Renal cortex interstitium (tissue), 15 donors: ENCODE measurements around the gene EVI5L. TPM values are rescaled to one million over a fixed set of nuclear protein-coding genes. Genes with fewer than 3 reads are reported as not detected.
"Not testable (repeated sequence)": the region's sequence is repeated elsewhere in the genome, so short reads cannot be mapped to it uniquely, and the experiment has no call there.

Source experiments
- DNase-seq, 11 donors: peaks; one replicate each; pipeline ENCODE4 v3.0.0-alpha.2; 2013; ENCODE audit warnings: low read depth in 9 of 11, low spot score in 4 of 11; ENCODE audit errors: extremely low read depth in 1 of 11
- long read RNA-seq, 16 experiments: transcript quantifications; one replicate each; lab custom pipeline, GENCODE V29; 2026
- polyA plus RNA-seq, 3 donors: library from polyadenylated mRNA; unstranded; fragments of 120-200 nt; gene quantifications; one replicate each; pipeline ENCODE4 v1.2.1, GENCODE V29; 2013; ENCODE audit not compliant: insufficient read length in 3 of 3

Gene EVI5L
- 10 to 100 TPM; 14.2 to 18.7 (median 14.9) TPM for polyA plus RNA-seq
- long read RNA-seq, donor 1, partial matches to known transcripts = 17 of 24 reads
- long read RNA-seq, donor 1, other reads (novel, unspliced or antisense) = 7 of 24 reads
- long read RNA-seq, donor 2, partial matches to known transcripts = 0 of 1 reads
- long read RNA-seq, donor 2, other reads (novel, unspliced or antisense) = 0 of 1 reads
- long read RNA-seq, donor 3, partial matches to known transcripts = 221 of 251 reads
- long read RNA-seq, donor 3, other reads (novel, unspliced or antisense) = 27 of 251 reads
- long read RNA-seq, donor 4, partial matches to known transcripts = 69 of 69 reads
- long read RNA-seq, donor 4, other reads (novel, unspliced or antisense) = 0 of 69 reads
- long read RNA-seq, donor 5 = 0 reads
- long read RNA-seq, donor 6, partial matches to known transcripts = 157 of 157 reads
- long read RNA-seq, donor 6, other reads (novel, unspliced or antisense) = 0 of 157 reads
- long read RNA-seq, donor 7, partial matches to known transcripts = 20 of 56 reads
- long read RNA-seq, donor 7, other reads (novel, unspliced or antisense) = 35 of 56 reads
- long read RNA-seq, donor 8 = 0 reads
- long read RNA-seq, donor 9, partial matches to known transcripts = 109 of 111 reads
- long read RNA-seq, donor 9, other reads (novel, unspliced or antisense) = 0 of 111 reads
- long read RNA-seq, donor 10, partial matches to known transcripts = 72 of 76 reads
- long read RNA-seq, donor 10, other reads (novel, unspliced or antisense) = 0 of 76 reads
- long read RNA-seq, donor 11, partial matches to known transcripts = 109 of 109 reads
- long read RNA-seq, donor 11, other reads (novel, unspliced or antisense) = 0 of 109 reads
- long read RNA-seq, donor 12, partial matches to known transcripts = 0 of 1 reads
- long read RNA-seq, donor 12, other reads (novel, unspliced or antisense) = 0 of 1 reads
- long read RNA-seq, donor 13 = 0 reads
- long read RNA-seq, donor 14, partial matches to known transcripts = 211 of 211 reads
- long read RNA-seq, donor 14, other reads (novel, unspliced or antisense) = 0 of 211 reads
- long read RNA-seq, donor 15 = 0 reads
- long read RNA-seq, donor 16, transcript EVI5L-201 (19 exons, 3,855 nt) = major isoform, 5 of 39 reads
- long read RNA-seq, donor 16, partial matches to known transcripts = 34 of 39 reads
- long read RNA-seq, donor 16, other reads (novel, unspliced or antisense) = 0 of 39 reads

DNA sequence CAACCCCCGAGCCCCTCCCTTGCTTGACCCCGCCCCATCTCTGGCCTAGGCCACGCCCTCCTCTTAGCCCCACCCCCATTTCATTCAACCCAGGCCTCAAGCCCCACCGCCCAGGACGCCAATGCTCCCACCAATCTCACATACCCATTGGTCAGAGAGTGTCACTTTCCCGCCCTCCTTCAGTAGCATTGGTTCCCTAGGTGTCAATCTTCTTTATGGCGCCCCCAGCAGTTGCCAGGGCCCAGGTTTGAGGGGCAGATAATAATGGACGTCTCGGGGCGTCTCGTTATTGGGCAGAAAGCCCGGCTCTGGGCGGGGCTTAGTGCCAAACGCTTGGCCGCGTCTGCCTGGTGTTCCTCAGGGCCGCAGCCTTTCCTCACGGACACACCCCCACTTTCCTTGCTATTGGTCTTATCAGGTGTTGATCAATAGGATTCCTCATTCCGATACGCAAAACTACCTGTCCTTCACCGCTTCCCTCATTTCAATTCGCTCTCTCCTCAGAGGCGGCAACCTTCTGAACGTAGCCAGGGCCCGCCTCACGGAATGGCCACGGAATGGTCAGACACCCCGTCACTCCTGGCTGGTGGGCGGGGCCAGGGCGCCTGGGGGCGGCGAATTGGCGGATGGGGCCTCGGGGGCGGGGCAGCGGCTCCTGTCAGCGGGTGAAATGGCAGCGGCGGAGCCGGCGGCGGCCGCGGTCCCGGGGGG, at the start of gene EVI5L:
EVI5L (plus strand) TSS at position 658 of the 711 bp plus-strand sequence. CDS start 16,325 bp downstream, outside the sequence.
- peak; percentile 98 to 100 (median 99) for DNase-seq

DNA sequence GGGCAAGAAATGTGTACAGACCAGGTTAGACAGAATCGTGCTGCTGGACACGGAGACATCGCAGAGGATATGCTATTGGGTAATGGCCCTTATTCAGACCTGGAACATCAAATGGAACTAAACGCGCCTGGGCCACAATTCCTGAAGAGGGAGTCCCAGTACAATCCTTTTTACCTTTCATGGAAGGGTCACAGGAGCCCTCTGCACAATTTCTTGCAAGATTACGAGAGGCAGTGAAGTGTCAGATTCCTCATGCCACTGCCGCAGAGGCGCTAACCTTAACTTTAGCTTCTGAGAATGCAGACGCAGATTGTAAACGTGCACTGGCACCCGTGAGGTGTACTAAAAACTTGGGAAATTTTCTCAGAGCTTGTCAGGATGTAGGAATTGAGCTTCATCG, 48.9 kb upstream of the EVI5L start:
- no peak for DNase-seq

DNA sequence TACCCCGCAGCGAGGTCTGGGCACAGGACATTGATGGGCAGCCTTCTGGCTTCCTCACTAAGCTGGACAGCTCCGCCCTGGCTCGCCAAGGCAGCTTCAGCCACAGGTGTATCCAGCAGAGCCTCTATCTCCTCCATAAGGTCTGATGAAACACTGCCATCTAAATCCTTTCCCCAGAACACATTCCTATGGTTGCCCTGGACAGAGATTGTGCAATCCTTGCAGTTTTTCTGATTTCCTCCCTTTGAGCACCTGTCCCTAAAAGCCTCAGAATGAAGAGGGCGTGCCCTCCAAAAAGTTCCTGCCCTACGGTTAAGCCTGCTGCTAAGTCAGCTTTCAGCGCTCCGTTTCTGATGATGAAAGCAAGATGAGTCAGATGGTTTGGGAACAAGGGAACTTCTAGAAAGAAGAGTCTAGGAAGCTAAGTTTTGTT, 46.0 kb upstream of the EVI5L start:
- no peak for DNase-seq

DNA sequence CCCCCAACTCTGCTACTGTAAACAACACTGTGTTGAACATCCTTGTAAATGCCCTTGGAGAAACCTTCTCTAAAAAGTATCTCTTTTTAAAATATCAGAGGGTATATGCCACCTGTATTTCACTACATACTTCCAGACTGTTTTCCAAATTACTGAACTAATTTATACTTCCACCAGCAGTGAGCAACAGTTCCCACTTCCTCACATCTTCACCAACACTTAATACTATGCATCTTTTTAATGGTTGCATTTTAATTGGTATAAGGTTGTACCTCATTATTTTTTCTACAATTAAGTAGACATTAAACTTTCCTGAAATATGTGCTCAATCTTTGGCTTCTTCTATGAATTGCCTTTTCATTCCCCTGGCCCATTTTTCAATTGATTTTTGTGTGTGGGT, 45.2 kb upstream of the EVI5L start:
- no peak for DNase-seq

DNA sequence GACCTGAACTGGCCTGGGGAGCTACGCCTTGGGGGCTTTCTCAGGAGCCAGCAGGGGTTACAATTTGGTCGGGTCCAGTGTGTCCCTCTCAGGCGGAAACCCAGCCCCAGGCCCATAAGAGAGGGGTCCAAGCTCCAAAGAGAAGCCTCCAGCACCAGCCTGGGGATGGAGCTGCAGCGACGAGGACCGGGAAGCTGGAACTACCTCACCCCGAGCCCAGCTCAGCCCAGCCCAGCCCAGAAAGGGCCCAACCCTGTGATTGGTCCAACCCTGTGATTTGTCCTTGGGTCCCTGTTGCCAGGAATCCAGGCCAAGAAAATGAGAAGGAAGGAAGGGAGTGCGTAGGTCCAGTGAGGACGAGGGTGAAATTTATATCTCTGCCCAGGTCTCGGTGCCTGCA, 42.9 kb upstream of the EVI5L start:
- no peak for DNase-seq

DNA sequence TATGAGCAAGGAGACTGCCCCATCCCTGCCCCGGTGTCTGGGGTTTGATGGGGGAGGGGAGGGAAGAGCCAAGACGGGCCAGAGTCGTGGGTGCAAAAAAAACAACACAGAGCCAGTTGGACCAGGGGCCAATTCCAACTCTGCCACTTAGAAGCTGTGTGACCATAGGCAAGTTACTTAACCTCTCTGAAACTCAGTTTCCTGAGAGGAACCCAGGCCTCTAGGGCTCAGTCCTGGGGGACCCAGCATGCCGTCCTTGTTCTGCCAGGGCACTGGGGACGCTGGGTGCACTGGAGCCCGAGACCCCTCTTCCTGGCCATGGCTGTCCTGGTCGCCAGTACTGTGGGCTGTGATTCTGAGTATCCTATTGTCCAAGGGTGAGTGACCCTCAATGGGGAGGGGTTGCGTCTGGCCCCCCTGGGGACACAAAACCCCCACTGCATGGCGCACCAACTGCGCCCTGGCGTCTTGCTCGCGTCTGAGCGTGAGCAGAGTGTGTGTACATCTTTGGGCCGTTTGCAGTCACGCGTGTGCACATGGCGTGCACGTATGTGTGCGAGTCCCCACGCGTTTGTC, 42.3 kb upstream of the EVI5L start:
- DNase-seq = no peak

DNA sequence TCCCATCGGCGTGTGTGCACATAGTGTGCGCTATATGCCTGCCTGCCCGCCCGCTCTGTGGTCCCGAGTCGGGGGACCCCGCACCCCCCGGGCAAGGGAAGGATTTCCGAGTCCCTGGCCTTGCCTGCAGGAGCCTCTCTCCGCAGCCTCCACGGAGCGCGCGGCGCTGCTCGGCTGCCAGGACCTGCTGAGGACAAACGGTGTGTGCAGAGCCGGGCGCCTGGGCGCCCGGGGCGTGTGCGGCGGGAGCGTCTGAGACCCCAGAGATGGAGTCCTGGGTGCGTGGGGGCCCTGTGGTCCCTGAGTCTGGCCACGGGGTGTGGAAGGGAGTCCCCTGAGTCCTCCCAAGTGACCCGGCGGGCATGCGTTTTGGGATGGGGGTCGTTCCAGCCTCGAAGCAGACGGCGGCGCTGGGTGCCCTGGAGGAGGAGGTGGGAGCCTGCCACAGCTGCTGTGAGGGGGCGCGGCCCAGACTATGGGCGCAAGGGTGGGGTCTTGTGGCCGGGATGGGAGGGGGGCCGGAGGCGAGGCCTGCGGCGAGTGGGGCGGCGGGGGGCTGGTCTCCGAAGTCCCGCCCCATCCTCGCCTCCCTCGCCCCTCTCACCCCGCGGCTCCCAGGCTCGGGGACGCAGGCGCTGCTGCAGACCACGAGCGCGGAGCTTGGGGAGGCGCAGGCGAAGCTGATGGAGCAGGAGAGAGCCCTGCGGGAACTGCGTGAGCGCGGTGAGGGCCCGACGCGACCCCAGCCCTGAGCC, 41.7 kb upstream of the EVI5L start:
- no peak for DNase-seq

DNA sequence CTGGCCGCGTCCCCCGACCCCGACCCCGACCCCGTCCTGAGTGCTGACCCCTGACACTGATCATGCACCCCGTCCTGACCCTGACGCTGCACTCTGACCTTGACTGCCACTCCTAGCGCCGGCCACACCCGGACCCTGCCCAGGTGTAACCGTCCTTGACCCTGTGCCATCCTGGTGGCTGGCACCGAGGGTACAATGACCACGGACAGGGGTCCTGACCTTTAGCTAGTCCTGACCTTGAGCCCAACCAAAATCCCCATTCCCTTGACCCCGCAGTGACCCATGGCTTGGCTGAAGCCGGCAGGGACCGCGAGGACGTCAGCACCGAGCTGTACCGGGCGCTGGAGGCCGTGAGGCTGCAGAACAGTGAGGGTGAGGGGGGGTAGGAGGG, 41.1 kb upstream of the EVI5L start:
- no peak for DNase-seq

DNA sequence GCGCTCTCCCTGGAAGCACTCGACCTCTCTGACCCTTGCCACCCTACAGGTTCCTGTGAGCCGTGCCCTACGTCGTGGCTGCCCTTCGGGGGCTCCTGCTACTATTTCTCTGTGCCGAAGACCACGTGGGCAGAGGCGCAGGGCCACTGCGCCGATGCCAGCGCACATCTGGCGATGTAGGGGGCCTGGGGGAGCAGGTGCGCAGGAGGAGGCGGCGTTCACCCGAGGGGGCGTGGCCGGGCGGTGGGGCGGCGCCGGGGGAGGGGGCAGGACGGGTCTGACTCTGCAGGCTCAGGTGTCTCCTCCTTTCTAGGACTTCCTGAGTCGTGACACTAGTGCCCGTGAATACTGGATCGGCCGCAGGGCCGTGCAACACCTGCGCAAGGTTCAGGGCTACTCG, 40.6 kb upstream of the EVI5L start:
- no peak for DNase-seq

DNA sequence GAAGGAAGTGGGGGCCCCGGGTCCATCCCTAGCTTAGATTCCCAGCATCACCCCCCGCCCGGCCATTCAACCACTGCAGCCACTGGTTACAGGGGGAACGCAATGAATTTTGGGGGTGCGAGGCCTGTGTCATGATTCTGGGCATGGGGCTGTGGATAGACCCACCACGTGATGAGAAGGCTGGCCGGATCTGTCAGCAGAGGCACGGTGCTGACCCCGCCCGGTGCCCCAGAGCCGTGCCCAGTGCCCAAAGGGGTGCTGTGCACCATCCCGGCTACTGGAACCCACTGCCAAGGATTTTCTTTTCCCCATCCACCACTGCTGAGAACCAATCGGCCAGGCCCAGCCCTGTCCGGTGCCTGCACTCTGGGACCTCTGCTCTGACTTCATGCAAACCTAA, 39.6 kb upstream of the EVI5L start:
- no peak for DNase-seq

DNA sequence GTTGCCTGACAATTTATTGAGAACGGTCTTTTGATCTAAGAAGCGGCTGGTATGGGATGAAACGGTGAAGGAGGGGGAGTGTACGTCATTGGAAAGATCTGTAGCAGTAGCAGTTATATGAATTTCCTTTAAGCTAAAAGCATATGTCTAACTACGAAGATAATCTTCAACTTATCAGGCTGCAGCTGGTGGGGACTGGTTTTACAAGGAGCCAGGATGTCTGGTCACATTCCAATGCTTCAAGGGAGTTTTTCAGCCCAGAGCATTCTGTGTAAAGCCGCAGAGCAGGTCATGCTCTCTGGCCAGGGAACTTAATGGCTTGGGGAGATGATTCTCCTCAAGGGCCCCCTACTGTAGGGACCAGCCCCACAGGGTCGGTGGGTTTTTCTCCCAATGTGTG, 37.7 kb upstream of the EVI5L start:
- peak in 6 of 11 donors; percentile 26 to 73 (median 48) for DNase-seq

DNA sequence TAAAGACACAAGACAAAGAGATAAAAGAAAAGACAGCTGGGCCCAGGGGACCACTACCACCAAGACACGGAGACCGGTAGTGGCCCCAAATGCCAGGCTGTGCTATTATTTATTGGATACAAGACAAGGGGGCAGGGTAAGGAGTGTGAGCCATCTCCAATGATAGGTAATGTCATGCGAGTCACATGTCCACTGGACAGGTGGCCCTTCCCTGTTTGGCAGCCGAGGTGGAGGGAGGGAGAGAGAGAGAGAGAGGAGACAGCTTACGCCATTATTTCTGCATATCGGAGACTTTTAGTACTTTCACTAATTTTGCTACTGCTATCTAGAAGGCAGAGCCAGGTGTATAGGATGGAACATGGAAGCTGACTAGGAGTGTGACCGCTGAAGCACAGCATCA, 37.3 kb upstream of the EVI5L start:
- not testable (repeated sequence) for DNase-seq

DNA sequence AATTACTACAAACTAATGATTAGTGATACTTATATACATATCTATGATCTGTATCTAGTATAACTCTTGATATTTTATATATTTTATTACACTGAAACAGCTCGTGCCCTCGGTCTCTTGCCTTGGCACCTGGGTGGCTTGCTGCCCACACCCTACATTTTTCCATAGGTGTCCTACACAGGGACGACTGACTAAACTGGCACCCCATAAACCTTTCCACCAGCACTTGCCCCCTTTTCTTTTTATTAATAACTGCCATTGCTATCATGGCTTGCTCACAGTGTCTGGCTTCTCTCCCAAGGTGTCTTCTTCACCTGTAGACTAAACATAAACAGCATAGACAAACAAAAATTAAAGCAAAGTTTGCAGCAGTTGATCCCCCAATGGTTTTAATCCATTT, 36.5 kb upstream of the EVI5L start:
- DNase-seq = no peak

DNA sequence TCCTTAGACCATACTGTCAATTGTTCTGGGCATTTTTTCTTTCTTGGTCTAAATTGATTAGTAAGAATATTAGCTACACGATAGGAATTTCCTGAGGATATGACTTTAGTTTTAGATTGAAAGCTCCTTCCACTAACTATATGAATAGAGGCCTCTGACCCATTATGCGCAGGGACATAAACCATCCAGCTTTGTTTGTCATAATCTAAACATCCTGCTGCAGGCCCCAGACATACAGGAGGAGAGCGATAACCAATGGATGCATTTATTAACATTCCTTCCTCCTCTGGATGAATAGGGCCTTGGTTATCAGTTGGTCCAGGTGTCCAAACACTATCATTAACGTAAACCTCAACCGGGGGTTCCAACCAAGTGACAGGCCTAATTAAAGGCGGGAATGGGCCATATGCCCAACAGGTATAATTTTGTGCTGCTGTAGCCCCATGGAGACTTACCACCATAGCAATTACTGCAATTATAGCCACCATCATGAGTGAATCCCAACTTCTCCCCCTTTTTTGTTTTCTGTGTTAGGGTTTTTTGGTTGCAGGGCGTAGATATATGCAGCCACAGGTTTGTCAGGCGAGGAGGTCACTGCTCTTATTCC, 34.4 kb upstream of the EVI5L start:
- no peak for DNase-seq

DNA sequence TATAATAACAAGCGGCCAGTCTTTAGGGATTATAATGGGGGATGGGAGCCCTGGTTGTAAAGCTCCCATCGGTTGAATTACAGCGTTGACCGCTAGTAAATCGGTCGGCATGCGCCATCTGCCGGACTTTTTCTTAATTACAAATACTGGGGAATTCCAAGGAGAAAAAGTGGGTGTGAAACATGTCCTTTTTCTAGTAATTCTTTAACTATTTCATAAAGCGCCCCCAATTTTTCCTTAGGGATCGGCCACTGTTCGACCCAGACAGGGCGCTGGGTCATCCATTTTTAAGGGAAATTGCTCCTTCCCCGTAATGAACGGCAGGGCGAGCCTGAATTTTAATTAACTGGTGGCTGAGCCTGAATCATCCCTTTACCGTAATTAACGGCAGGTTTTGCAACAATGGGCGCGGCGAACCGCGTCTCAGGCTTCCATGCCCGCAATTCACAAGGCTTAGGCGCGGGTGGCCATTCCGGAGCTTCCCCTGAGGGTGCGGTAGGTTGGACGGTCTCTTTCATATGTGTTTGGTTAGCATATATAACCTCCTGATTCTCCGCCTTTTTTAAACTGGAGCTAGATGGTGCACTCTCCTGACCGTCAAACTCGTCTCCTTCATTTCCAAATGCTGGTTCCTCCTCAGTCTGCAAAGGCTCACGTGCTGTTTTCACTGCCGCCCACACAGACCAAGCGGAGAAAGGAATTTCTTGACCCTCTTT, 30.2 kb upstream of the EVI5L start:
- DNase-seq = peak in 10 of 11 donors; percentile 48 to 74 (median 63)

DNA sequence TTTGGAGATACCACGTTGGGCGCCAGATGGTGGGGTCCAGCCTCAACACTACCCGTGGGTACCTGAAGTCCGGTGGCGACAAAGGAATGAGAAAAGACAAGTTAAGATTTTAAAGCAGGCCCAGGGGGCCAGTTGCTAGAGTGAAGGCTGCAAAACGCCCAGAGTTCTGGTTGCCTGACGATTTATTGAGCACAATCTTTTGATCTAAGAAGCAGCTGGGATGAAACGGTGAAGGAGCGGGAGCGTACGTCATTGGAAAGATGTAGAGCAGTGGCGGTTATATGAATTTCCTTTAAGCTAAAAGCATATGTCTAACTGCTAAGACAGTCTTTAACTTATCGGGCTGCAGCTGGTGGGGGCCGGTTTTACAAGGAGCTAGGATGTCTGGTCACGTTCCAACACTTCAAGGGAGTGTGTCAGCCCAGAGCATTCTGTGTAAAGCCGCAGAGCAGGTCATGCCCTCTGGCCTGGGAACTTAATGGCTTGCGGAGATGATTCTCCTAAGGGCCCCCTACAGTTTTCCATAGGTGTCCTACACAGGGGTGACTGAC, 28.9 kb upstream of the EVI5L start:
- no peak for DNase-seq
